ENCODE data around the gene PHOX2A.

Gene PHOX2A

DNA sequence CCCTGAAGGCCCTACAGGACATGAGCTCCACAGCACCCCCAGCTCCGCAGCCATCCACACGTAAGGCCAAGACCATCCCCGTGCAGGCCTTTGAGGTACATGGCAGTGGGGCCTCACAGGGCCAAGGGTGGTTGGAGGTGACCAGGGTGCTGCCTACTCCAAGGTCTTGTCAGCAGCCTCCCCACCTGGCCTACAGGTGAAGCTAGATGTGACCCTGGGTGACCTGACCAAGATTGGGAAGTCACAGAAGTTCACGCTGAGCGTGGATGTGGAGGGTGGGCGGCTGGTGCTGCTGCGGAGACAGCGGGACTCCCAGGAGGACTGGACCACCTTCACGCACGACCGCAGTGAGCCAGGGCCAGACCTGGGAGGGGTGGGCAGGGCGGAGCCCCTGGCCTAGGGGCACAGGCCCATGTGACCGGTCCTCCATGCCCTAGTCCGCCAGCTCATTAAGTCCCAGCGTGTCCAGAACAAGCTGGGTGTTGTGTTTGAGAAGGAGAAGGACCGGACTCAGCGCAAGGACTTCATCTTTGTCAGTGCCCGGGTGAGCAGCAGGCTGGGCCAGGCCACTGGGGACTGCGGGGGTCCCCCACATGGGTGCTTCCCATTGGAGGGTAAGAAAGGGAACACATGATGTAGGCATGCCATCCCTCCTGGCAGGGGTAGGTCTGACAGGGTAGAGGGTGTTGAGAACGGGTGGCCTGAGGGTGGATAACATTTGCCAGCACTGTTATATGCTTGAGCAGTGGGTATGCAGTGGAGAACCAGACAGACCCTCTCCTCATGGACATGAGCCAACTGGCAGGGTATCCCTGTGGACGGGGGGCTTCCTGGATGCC is 13.8 kb downstream of the PHOX2A start:
- no peak for DNase-seq (ENCODE audit: low read depth)
- TF ChIP-seq, protein P1, sequence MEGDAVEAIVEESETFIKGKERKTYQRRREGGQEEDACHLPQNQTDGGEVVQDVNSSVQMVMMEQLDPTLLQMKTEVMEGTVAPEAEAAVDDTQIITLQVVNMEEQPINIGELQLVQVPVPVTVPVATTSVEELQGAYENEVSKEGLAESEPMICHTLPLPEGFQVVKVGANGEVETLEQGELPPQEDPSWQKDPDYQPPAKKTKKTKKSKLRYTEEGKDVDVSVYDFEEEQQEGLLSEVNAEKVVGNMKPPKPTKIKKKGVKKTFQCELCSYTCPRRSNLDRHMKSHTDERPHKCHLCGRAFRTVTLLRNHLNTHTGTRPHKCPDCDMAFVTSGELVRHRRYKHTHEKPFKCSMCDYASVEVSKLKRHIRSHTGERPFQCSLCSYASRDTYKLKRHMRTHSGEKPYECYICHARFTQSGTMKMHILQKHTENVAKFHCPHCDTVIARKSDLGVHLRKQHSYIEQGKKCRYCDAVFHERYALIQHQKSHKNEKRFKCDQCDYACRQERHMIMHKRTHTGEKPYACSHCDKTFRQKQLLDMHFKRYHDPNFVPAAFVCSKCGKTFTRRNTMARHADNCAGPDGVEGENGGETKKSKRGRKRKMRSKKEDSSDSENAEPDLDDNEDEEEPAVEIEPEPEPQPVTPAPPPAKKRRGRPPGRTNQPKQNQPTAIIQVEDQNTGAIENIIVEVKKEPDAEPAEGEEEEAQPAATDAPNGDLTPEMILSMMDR (IDR thresholded peaks at IDR 0.05; ENCODE audit: low read depth, low read length, missing control alignments): no peak
- H3K4me3 ChIP-seq (ENCODE audit: low read depth, low read length): no peak overlapping the region

DNA sequence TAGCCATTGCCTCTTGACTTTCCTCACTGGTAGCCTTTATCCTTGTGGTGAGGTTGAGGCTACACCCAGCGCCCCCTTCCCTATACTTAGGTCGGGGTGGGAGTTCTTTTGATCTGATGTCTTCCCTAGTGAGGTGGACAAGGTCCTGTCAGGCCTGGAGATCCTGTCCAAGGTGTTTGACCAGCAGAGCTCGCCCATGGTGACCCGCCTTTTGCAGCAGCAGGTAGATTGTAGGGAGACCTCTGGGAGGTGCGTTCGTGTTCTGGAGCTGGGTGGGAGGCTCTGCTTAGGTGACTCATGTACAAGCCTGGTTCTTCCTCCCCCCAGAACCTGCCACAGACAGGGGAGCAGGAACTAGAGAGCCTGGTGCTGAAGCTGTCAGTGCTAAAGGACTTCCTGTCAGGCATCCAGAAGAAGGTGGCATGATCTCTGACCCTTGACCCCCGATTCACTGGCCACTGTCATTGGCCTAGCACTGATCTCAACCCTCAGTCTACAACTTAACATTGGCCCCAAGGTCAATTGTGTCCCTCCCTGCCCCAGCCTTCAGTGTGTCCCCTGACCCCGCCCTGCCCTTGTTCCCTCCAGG is 14.5 kb downstream of the PHOX2A start:
- DNase-seq (ENCODE audit: low read depth): no peak
- TF ChIP-seq, protein P1 (IDR thresholded peaks at IDR 0.05; ENCODE audit: low read depth, low read length, missing control alignments): no peak
- no peak overlapping the region for H3K4me3 ChIP-seq (ENCODE audit: low read depth, low read length)

DNA sequence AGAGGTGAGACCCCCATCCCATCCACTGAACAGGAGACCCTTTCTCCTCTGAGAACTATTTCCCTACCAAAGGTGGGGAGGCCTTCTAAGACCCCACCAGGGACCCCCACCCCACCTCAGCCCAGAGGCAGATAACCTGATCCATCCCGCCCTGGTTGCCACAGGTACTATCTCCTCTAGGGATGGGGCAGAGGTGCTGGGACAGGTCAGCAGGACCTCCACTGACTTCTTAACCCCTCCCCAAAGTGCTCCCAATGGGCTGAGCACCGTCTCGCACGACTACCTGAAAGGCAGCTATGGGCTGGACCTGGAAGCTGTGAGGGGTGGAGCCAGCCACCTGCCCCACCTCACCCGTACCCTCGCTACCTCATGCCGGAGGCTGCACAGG is 15.1 kb downstream of the PHOX2A start:
- H3K4me3 ChIP-seq (ENCODE audit: low read depth, low read length): no peak overlapping the region
- TF ChIP-seq, protein P1 (IDR thresholded peaks at IDR 0.05; ENCODE audit: low read depth, low read length, missing control alignments): no peak
- DNase-seq (ENCODE audit: low read depth): no peak

DNA sequence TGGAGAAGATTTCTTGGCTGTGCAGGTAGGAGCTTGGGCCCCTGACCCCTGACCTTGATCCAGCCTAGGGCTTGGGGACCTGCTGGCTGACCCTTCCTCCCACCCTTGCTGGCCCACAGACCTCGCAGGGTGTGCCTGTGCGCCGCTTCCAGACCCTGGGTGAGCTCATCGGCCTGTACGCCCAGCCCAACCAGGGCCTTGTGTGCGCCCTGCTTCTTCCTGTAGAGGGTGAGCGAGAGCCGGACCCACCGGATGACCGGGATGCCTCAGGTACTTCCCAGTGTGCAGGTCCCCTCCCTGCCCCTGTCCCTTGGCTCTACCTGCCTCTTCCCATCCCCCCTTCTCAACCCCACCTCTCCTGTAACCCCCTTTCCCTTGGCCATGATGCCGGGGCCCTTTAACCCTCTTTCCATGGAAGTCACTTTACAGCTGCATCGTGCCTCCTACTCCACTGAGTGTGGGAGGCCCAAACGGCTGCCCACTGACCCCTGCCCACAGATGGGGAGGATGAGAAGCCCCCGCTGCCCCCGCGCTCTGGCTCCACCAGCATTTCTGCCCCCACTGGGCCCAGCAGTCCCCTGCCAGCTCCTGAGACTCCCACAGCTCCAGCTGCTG is 15.6 kb downstream of the PHOX2A start:
- H3K4me3 ChIP-seq (ENCODE audit: low read depth, low read length): no peak overlapping the region
- no peak for DNase-seq (ENCODE audit: low read depth)
- TF ChIP-seq, protein P1 (IDR thresholded peaks at IDR 0.05; ENCODE audit: low read depth, low read length, missing control alignments): no peak

DNA sequence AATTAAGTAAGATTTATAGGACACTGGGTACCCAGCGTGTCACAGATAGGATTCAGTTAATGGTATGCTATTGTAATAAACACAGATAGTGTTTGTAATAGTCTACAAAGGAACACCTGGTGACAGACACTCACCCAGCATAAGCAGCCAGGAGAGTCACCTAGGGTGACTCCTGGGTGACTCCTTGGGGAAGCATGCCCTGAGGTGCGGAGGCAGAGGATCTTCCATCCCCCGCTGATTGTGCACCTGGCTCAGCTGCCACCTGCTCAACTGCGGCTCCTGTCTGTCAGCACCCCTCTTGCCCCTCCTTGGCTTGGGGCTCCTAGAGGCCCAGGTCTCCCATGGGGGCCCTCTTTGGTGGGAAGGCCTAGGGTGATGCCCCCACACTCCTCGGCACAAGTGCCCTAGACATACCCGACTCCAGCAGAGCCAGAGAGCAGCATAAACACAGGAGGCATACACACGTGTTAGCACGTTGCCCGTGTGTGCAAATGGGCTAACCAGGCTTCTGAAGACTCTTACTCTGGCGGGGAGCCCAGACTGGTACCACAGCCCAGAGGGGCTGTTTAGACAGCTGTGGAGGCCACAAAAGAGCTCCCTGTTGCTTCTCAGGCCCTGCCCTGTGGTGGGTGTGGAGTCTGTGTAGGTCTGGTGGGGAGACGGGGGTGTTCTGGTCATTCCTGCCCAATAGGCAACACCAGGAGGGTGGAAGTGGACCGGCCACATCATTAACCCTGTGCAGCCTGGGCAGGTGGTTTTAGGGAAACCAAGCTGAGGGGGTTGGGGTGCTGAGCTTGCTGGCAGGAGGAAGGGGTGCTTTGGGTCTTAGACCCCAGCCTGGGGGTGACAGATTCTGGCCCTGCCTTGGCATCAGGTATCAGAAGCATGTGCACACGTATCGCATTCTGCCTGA is 16.4 kb downstream of the PHOX2A start:
- TF ChIP-seq, protein P1 (IDR thresholded peaks at IDR 0.05; ENCODE audit: low read depth, low read length, missing control alignments): no peak
- DNase-seq (ENCODE audit: low read depth): no peak
- no peak overlapping the region for H3K4me3 ChIP-seq (ENCODE audit: low read depth, low read length)

DNA sequence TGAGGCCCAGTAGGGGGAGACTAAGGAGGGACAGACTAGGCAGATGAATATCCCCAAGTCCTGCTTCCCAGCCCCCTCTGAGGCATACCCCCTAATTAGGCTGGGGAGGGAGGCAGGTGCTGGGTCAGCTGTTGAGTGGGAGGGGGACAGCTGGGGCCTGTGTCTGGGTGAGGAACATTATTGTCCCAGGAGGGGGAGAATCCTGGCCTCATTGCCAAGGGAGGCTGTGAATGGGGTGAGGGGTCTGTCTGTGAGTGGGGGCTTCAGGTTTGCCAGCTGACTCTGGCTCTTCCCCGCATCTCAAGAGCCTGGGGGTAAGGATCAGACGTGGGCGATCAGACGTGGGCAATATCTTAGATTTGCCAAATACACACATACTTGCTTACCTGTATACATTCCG is 17.3 kb downstream of the PHOX2A start:
- no peak for DNase-seq (ENCODE audit: low read depth)
- TF ChIP-seq, protein P1 (IDR thresholded peaks at IDR 0.05; ENCODE audit: low read depth, low read length, missing control alignments): no peak
- H3K4me3 ChIP-seq (ENCODE audit: low read depth, low read length): no peak overlapping the region

All from GM12864 (cell line).